K562 (cell line): ENCODE data around the gene NSRP1. TPM values are rescaled to one million over a fixed set of nuclear protein-coding genes. Genes with fewer than 3 reads are reported as not detected.

ENCODE experiments used
- CSDE1 ChIP-seq, 2 experiments: fragments of 450-650 bp; IDR thresholded peaks; 2 replicates each; pipeline ENCODE4 v1.6.1; 2016; ENCODE audit warnings: mild to moderate bottlenecking in 1 of 2
- EGR1 ChIP-seq: fragments of 450-650 bp; conservative IDR thresholded peaks from 2 replicates; pipeline ENCODE4 v1.6.1; 2017; ENCODE audit warnings: mild to moderate bottlenecking
- ETS2 ChIP-seq: IDR thresholded peaks from 2 replicates; pipeline ENCODE4 v1.6.1; 2016; ENCODE audit warnings: borderline replicate concordance, missing genetic modification characterization, mild to moderate bottlenecking, moderate library complexity, missing compliant biosample characterization; ENCODE audit not compliant: poor library complexity, severe bottlenecking
- ILK ChIP-seq: fragments of 450-650 bp; IDR thresholded peaks from 2 replicates; pipeline ENCODE4 v1.6.1; 2016; ENCODE audit warnings: missing genetic modification characterization, low read depth, mild to moderate bottlenecking, missing compliant biosample characterization, moderate library complexity, borderline replicate concordance
- KDM1A ChIP-seq, 2 experiments: fragments of 450-650 bp; IDR thresholded peaks; 2 replicates each; pipeline ENCODE4 v1.6.1; 2016; ENCODE audit warnings: mild to moderate bottlenecking in 2 of 2
- NR2C1 ChIP-seq, 2 experiments: fragments of 450-650 bp; IDR thresholded peaks; 2 replicates each; pipeline ENCODE4 v1.6.1; 2017; ENCODE audit warnings: mild to moderate bottlenecking in 2 of 2, antibody characterized with exemption in 1 of 2, inconsistent platforms in 1 of 2, missing compliant biosample characterization in 1 of 2, missing genetic modification characterization in 1 of 2
- SUPT5H ChIP-seq: fragments of 450-650 bp; IDR thresholded peaks from 2 replicates; pipeline ENCODE4 v1.6.1; 2016
- TSC22D4 ChIP-seq: fragments of 450-650 bp; IDR thresholded peaks from 2 replicates; pipeline ENCODE4 v1.6.1; 2016; ENCODE audit warnings: missing genetic modification characterization, missing biosample characterization, control low read depth
- XRCC3 ChIP-seq: fragments of 450-650 bp; IDR thresholded peaks from 2 replicates; pipeline ENCODE4 v1.6.1; 2017; ENCODE audit warnings: mild to moderate bottlenecking, moderate library complexity
- YY1 ChIP-seq, 3 experiments: IDR thresholded peaks; 2 replicates each; pipeline ENCODE4 v1.6.1; 2011; ENCODE audit warnings: low read length in 2 of 3, mild to moderate bottlenecking in 2 of 3, moderate library complexity in 2 of 3, borderline replicate concordance in 1 of 3, control low read depth in 1 of 3, low read depth in 1 of 3; ENCODE audit not compliant: insufficient read depth in 3 of 3, insufficient replicate concordance in 2 of 3, control insufficient read depth in 1 of 3, insufficient read length in 1 of 3; ENCODE audit errors: extremely low read depth in 1 of 3
- polyA plus RNA-seq, 8 experiments: library from polyadenylated mRNA; depleted of rRNA in 4 of 8; stranded (reverse) in 5 of 8; unstranded in 3 of 8; fragments of >200 nt; fragmentation: Nextera tagmentation in 2 of 8; fragmentation: Illumina TruSeq in 1 of 8; extraction: Ambion mirVana in 2 of 8; extraction: Trizol in 1 of 8; gene quantifications; 2 replicates each; pipeline versions ENCODE4 v1.2.1 to v1.2.3, GENCODE V29; 2011 to 2014; ENCODE audit warnings: inconsistent platforms in 1 of 8, missing spikeins in 1 of 8
- total RNA-seq, 7 experiments: library from RNA; depleted of rRNA in 6 of 7; stranded (reverse); fragments of >200 nt in 6 of 7; fragmentation: Illumina TruSeq in 2 of 7; extraction: Trizol in 2 of 7; gene quantifications; 2 replicates each; pipeline versions ENCODE4 v1.2.1 to v1.2.3, GENCODE V29; 2011 to 2021; ENCODE audit warnings: low replicate concordance in 1 of 7
- TF ChIP-seq, protein P1 (sequence below): fragments of 450-650 bp; IDR thresholded peaks from 2 replicates; pipeline ENCODE4 v1.6.1; 2016; ENCODE audit warnings: mild to moderate bottlenecking, moderate library complexity
- TF ChIP-seq, protein P2 (sequence below): fragments of 450-650 bp; IDR thresholded peaks from 2 replicates; pipeline ENCODE4 v1.6.1; 2017; ENCODE audit warnings: mild to moderate bottlenecking, moderate library complexity

NSRP1 gene
- total and polyA plus RNA-seq, 9 of the 15 experiments (the other 6 are each of a cell fraction or from before 2014, with no cell fraction given): 18.4 to 68.6 (median 32.7) TPM

- TF ChIP-seq, protein P1, sequence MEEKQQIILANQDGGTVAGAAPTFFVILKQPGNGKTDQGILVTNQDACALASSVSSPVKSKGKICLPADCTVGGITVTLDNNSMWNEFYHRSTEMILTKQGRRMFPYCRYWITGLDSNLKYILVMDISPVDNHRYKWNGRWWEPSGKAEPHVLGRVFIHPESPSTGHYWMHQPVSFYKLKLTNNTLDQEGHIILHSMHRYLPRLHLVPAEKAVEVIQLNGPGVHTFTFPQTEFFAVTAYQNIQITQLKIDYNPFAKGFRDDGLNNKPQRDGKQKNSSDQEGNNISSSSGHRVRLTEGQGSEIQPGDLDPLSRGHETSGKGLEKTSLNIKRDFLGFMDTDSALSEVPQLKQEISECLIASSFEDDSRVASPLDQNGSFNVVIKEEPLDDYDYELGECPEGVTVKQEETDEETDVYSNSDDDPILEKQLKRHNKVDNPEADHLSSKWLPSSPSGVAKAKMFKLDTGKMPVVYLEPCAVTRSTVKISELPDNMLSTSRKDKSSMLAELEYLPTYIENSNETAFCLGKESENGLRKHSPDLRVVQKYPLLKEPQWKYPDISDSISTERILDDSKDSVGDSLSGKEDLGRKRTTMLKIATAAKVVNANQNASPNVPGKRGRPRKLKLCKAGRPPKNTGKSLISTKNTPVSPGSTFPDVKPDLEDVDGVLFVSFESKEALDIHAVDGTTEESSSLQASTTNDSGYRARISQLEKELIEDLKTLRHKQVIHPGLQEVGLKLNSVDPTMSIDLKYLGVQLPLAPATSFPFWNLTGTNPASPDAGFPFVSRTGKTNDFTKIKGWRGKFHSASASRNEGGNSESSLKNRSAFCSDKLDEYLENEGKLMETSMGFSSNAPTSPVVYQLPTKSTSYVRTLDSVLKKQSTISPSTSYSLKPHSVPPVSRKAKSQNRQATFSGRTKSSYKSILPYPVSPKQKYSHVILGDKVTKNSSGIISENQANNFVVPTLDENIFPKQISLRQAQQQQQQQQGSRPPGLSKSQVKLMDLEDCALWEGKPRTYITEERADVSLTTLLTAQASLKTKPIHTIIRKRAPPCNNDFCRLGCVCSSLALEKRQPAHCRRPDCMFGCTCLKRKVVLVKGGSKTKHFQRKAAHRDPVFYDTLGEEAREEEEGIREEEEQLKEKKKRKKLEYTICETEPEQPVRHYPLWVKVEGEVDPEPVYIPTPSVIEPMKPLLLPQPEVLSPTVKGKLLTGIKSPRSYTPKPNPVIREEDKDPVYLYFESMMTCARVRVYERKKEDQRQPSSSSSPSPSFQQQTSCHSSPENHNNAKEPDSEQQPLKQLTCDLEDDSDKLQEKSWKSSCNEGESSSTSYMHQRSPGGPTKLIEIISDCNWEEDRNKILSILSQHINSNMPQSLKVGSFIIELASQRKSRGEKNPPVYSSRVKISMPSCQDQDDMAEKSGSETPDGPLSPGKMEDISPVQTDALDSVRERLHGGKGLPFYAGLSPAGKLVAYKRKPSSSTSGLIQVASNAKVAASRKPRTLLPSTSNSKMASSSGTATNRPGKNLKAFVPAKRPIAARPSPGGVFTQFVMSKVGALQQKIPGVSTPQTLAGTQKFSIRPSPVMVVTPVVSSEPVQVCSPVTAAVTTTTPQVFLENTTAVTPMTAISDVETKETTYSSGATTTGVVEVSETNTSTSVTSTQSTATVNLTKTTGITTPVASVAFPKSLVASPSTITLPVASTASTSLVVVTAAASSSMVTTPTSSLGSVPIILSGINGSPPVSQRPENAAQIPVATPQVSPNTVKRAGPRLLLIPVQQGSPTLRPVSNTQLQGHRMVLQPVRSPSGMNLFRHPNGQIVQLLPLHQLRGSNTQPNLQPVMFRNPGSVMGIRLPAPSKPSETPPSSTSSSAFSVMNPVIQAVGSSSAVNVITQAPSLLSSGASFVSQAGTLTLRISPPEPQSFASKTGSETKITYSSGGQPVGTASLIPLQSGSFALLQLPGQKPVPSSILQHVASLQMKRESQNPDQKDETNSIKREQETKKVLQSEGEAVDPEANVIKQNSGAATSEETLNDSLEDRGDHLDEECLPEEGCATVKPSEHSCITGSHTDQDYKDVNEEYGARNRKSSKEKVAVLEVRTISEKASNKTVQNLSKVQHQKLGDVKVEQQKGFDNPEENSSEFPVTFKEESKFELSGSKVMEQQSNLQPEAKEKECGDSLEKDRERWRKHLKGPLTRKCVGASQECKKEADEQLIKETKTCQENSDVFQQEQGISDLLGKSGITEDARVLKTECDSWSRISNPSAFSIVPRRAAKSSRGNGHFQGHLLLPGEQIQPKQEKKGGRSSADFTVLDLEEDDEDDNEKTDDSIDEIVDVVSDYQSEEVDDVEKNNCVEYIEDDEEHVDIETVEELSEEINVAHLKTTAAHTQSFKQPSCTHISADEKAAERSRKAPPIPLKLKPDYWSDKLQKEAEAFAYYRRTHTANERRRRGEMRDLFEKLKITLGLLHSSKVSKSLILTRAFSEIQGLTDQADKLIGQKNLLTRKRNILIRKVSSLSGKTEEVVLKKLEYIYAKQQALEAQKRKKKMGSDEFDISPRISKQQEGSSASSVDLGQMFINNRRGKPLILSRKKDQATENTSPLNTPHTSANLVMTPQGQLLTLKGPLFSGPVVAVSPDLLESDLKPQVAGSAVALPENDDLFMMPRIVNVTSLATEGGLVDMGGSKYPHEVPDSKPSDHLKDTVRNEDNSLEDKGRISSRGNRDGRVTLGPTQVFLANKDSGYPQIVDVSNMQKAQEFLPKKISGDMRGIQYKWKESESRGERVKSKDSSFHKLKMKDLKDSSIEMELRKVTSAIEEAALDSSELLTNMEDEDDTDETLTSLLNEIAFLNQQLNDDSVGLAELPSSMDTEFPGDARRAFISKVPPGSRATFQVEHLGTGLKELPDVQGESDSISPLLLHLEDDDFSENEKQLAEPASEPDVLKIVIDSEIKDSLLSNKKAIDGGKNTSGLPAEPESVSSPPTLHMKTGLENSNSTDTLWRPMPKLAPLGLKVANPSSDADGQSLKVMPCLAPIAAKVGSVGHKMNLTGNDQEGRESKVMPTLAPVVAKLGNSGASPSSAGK: 0 out of 2 replicates have a peak, but pooled peaks have one; percentile 22
- TF ChIP-seq ILK (tag) (no peak), NR2C1 (IDR thresholded peaks at IDR 0.05) (no peak), NR2C1 (tag; IDR thresholded peaks at IDR 0.05) (0 out of 2 replicates have a peak, but pooled peaks have one; percentile 6), EGR1 (peak; percentile 53), YY1 (IDR thresholded peaks at IDR 0.05; ENCODE audit: borderline replicate concordance in 1 of 3, control insufficient read depth in 1 of 3, extremely low read depth in 1 of 3, insufficient read depth in 3 of 3, insufficient read length in 1 of 3, insufficient replicate concordance in 2 of 3, low read depth in 1 of 3, low read length in 2 of 3) (peak; percentile 95 to 99 (median 96)), XRCC3 (no peak), CSDE1 (IDR thresholded peaks at IDR 0.05) (peak in 1 of 2 experiments; percentile 72; a peak in 2 of 4 replicates), SUPT5H (peak; percentile 99), KDM1A (IDR thresholded peaks at IDR 0.05) (no peak), ETS2 (tag) (no peak), TSC22D4 (tag) (no peak)
- TF ChIP-seq, protein P2, sequence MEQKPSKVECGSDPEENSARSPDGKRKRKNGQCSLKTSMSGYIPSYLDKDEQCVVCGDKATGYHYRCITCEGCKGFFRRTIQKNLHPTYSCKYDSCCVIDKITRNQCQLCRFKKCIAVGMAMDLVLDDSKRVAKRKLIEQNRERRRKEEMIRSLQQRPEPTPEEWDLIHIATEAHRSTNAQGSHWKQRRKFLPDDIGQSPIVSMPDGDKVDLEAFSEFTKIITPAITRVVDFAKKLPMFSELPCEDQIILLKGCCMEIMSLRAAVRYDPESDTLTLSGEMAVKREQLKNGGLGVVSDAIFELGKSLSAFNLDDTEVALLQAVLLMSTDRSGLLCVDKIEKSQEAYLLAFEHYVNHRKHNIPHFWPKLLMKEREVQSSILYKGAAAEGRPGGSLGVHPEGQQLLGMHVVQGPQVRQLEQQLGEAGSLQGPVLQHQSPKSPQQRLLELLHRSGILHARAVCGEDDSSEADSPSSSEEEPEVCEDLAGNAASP: no peak
These were observed at the start of gene NSRP1 (continued) for GRCh38 chr17:30116661-30117551.
